GM12801 (cell line): Measurements from ENCODE around the gene LRRC3.

Experiments
- CTCF ChIP-seq: IDR thresholded peaks from one replicate; pipeline ENCODE4 v1.5.1; 2011; ENCODE audit warnings: control low read depth; ENCODE audit not compliant: insufficient read length; ENCODE audit errors: extremely low read depth

The LRRC3 gene

GRCh38 chr21:44480200-44481053, 25.1 kb downstream of the LRRC3 start:
- no peak for TF ChIP-seq CTCF

DNA sequence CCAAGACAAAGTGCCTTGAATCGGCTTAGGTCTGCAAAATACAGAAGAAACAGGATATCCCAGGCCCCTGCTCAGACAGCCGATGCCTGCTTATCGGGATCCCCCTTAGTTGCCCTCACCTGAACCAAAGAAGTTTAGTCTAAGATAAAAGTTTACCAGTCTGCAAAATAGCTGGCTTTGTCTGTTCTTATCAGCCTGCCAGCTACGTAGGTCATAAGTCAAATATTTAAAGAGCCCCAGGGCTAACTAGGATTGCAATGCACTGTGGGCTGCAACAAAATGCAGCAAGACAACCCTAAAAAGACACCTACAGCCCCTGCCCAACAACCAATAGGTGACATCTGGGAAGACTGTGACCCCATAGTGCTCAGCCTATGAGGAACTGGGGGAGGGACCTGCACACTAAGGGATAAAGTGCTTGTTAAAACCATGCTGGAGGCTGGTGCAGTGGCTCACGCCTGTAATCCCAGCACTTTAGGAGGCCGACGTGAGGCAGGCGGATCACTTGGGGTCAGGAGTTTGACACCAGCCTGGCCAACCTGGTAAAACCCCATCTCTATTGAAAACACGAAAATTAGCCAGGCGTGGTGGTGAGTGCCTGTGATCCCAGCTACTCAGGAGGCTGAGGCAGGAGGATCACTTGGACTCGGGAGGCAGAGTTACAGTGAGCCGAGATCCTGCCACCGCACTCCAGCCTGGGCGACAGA, 27.4 kb downstream of the LRRC3 start:
- TF ChIP-seq CTCF, result no peak

GRCh38 chr21:44483288-44484237, 28.3 kb downstream of the LRRC3 start:
- no peak for TF ChIP-seq CTCF

DNA sequence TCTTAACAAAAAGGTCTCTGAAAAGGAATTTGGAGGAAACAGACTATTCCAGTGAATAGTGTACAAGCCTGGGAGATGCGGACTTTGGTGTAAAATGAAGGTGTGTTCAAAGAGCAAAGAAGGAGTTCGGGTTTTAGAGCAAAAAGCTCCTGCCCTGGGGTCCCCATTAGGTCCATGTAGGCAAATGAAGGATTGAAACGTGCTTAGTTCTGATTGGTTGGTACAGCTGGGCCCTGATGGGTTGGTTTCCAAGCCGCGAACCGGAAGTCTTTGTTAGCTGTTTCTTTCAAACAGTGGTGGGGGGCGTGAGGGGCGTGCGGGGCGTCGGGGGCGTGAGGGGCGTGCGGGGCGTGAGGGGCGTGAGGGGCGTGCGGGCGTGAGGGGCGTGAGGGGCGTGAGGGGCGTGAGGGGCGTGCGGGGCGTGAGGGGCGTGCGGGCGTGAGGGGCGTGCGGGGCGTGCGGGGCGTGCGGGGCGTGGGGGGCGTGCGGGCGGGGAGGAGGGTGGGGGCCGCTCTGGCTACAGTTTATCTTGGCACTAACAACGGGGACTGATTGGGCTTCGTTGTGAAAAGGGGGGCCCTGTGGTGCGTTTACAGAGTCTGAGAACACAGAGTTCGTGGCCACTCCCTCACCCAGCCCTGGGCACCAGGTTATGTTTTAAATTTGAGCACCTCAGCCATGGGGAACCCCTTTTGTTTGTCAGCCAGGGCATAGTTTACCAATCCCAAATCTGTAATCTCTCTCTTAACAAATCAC, 29.4 kb downstream of the LRRC3 start:
- no peak for TF ChIP-seq CTCF

DNA sequence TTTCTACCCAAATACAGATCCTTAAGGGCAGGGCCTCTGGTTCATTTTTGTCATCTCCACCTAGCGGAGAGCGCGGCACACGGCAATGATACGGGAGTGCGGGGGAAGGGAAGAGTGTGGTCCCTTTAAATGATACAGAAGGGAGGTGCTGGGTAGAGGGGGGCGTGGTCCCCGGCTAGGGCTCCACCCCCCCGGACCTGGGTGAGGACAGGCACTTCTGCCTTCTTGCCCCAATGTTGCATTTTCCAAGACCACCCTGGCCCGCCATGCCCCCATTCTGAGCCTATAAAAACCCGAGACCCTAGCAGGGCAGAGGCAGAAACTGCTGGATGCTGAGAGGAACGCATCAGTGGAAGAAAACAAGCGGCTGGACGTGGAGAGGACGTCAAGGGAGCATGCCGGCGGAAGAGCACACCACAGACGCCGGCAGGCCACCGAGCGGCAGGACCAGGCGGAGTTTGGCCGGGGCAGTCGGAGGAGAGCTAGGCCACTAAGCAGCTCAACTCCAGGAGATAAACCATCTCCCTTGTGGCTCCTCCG, 30.0 kb downstream of the LRRC3 start:
- no peak for TF ChIP-seq CTCF

- no peak for TF ChIP-seq CTCF
These were observed 30.5 kb downstream of the LRRC3 start for GRCh38 chr21:44485796-44486195.
